ENCODE data around the gene MYL5. TPM values are rescaled to one million over a fixed set of nuclear protein-coding genes. Genes with fewer than 3 reads are reported as not detected.

MYL5 gene
- total and polyA plus RNA-seq, 2 of the 13 experiments (the other 11 are each of a cell fraction or from before 2014, with no cell fraction given), result 6.5 to 16.0 TPM

DNA sequence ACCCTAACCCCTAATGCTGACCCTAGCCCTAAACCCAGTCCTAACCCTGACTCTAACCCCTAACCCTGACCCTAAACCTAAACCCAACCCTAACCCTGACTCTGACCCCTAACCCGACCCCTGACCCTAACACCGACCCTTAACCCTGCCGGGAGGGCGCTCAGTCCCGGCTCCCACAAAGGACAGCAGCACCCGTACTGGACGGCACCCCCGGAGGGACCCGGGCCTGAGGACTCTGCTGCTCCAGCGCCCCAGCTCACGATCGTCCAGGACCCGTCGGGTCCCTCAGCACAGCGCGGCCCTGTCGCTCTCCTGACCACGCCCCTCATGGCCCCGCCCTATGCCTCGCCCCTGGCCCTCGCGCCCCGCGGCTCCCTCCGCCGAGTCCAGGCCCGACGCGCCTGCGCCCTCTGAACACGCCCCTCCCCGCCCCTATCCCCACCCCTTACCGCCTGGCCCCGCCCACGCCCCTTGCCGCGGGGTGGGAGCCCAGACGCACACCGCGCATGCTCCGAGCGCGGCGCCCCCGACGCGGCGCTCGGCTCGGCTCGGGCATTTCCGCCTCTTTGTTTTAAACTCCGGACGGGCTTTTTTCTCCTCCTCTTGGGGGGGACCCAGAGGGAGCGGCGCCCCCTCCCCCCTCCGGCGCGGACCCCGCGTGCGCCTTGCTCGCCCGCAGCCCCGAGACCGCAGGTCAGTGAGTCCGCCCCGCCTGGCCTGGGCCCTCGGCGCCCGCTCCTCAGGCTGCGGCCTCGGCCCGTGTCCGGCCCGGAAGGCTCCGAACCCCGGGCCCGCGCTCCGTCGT lies 31.1 kb downstream of the MYL5 start, which contains the start of gene PCGF3 (continued):
- no peak for TF ChIP-seq CBX2 (IDR thresholded peaks at IDR 0.05; ENCODE audit: low read depth, low read length)
- no peak for TF ChIP-seq CBX2 (CRISPR knock-in tag; IDR thresholded peaks at IDR 0.05; ENCODE audit: low read depth)
- TF ChIP-seq STAT6 (CRISPR knock-in tag; IDR thresholded peaks at IDR 0.05; ENCODE audit: borderline replicate concordance), result no peak
- no peak for TF ChIP-seq KLF6 (CRISPR knock-in tag; IDR thresholded peaks at IDR 0.05)
- TF ChIP-seq ZNF205 (CRISPR knock-in tag; IDR thresholded peaks at IDR 0.05), result 0 out of 2 replicates have a peak, but pooled peaks have one; percentile 31
- no peak for TF ChIP-seq HDAC2 (CRISPR knock-in tag; IDR thresholded peaks at IDR 0.05)
- peak; percentile 59 for TF ChIP-seq ASH2L (IDR thresholded peaks at IDR 0.05; ENCODE audit: insufficient read length, low read depth, low read length)
- peak; percentile 32; the same call in 1 of the 2 replicates for TF ChIP-seq PITX1 (CRISPR knock-in tag; IDR thresholded peaks at IDR 0.05)
- TF ChIP-seq ZNF782 (CRISPR knock-in tag; IDR thresholded peaks at IDR 0.05; ENCODE audit: borderline replicate concordance), result no peak
- no peak for TF ChIP-seq KDM6A (CRISPR knock-in tag; IDR thresholded peaks at IDR 0.05; ENCODE audit: low read depth)
- TF ChIP-seq, protein P1, sequence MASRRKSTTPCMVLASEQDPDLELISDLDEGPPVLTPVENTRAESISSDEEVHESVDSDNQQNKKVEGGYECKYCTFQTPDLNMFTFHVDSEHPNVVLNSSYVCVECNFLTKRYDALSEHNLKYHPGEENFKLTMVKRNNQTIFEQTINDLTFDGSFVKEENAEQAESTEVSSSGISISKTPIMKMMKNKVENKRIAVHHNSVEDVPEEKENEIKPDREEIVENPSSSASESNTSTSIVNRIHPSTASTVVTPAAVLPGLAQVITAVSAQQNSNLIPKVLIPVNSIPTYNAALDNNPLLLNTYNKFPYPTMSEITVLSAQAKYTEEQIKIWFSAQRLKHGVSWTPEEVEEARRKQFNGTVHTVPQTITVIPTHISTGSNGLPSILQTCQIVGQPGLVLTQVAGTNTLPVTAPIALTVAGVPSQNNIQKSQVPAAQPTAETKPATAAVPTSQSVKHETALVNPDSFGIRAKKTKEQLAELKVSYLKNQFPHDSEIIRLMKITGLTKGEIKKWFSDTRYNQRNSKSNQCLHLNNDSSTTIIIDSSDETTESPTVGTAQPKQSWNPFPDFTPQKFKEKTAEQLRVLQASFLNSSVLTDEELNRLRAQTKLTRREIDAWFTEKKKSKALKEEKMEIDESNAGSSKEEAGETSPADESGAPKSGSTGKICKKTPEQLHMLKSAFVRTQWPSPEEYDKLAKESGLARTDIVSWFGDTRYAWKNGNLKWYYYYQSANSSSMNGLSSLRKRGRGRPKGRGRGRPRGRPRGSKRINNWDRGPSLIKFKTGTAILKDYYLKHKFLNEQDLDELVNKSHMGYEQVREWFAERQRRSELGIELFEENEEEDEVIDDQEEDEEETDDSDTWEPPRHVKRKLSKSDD (CRISPR knock-in tag; IDR thresholded peaks at IDR 0.05; ENCODE audit: low read depth), result no peak
- TF ChIP-seq SETDB1 (CRISPR knock-in tag; IDR thresholded peaks at IDR 0.05; ENCODE audit: borderline replicate concordance), result no peak
- no peak; the same call in 1 of the 2 replicates for TF ChIP-seq HOXA5 (CRISPR knock-in tag; IDR thresholded peaks at IDR 0.05)
- TF ChIP-seq RBFOX2 (IDR thresholded peaks at IDR 0.05; ENCODE audit: low read depth, low read length), result peak; percentile 82
- no peak for TF ChIP-seq EED (CRISPR knock-in tag; IDR thresholded peaks at IDR 0.05)
- TF ChIP-seq, protein P2, sequence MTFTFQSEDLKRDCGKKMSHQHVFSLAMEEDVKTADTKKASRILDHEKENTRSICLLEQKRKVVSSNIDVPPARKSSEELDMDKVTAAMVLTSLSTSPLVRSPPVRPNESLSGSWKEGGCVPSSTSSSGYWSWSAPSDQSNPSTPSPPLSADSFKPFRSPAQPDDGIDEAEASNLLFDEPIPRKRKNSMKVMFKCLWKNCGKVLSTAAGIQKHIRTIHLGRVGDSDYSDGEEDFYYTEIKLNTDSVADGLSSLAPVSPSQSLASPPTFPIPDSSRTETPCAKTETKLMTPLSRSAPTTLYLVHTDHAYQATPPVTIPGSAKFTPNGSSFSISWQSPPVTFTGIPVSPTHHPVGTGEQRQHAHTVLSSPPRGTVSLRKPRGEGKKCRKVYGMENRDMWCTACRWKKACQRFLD (CRISPR knock-in tag; IDR thresholded peaks at IDR 0.05; ENCODE audit: borderline replicate concordance), result no peak
- TF ChIP-seq HIVEP1 (CRISPR knock-in tag; IDR thresholded peaks at IDR 0.05), result no peak
- TF ChIP-seq POLR2G (IDR thresholded peaks at IDR 0.05; ENCODE audit: low read depth, low read length), result peak; percentile 77
- TF ChIP-seq TCF7 (IDR thresholded peaks at IDR 0.05; ENCODE audit: low read depth), result no peak
- TF ChIP-seq ZNF501 (CRISPR knock-in tag; IDR thresholded peaks at IDR 0.05), result no peak
- TF ChIP-seq EEA1 (CRISPR knock-in tag; IDR thresholded peaks at IDR 0.05; ENCODE audit: borderline replicate concordance), result no peak
- TF ChIP-seq ZNF549 (CRISPR knock-in tag; IDR thresholded peaks at IDR 0.05), result no peak
